Inflammatory macrophage (primary cell): ENCODE results near the gene TNFRSF1B.
"Not testable (repeated sequence)": the region's sequence is repeated elsewhere in the genome, so short reads cannot be mapped to it uniquely, and the experiment has no call there.

Source experiments
- DNase-seq, 2 donors: peaks; one replicate each; pipeline ENCODE4 v3.0.0-alpha.2; 2020 to 2022

The TNFRSF1B gene

GRCh38 chr1:12194666-12195216 lies 27.9 kb downstream of the TNFRSF1B start:
- DNase-seq, result peak; percentile 66 to 75

GRCh38 chr1:12195416-12195815 lies 28.6 kb downstream of the TNFRSF1B start:
- DNase-seq, result no peak

- DNase-seq, result peak; percentile 91 to 93
Observed at GRCh38 chr1:12196641-12197482, 30.1 kb downstream of the TNFRSF1B start.

GRCh38 chr1:12197483-12197880 lies 30.7 kb downstream of the TNFRSF1B start:
- DNase-seq, result no peak

- DNase-seq, result no peak
Observed at GRCh38 chr1:12200208-12200607, 33.4 kb downstream of the TNFRSF1B start.

- DNase-seq, result no peak
Observed at GRCh38 chr1:12201352-12202189, 34.8 kb downstream of the TNFRSF1B start.

GRCh38 chr1:12202190-12202497 lies 35.4 kb downstream of the TNFRSF1B start:
- DNase-seq, result no peak

- DNase-seq, result no peak
Observed at GRCh38 chr1:12202577-12202976, 35.8 kb downstream of the TNFRSF1B start.

GRCh38 chr1:12203216-12204007 lies 36.6 kb downstream of the TNFRSF1B start:
- DNase-seq, result no peak

GRCh38 chr1:12204140-12204539 lies 37.3 kb downstream of the TNFRSF1B start:
- DNase-seq, result no peak

- no peak for DNase-seq
Observed at GRCh38 chr1:12204754-12205658, 38.2 kb downstream of the TNFRSF1B start.

GRCh38 chr1:12206238-12206637 lies 39.4 kb downstream of the TNFRSF1B start:
- no peak for DNase-seq

- DNase-seq, result no peak
Observed at GRCh38 chr1:12206792-12207424, 40.1 kb downstream of the TNFRSF1B start.

GRCh38 chr1:12208271-12208670 lies 41.5 kb downstream of the TNFRSF1B start:
- DNase-seq, result no peak

- peak; percentile 76 to 77 for DNase-seq
Observed at GRCh38 chr1:12208764-12209494, 42.1 kb downstream of the TNFRSF1B start.

GRCh38 chr1:12209495-12209832 lies 42.7 kb downstream of the TNFRSF1B start:
- DNase-seq, result no peak

- no peak for DNase-seq
Observed at GRCh38 chr1:12215118-12215961, 48.5 kb downstream of the TNFRSF1B start.

- no peak for DNase-seq
Observed at GRCh38 chr1:12219800-12220199, 53.0 kb downstream of the TNFRSF1B start.

- peak in 1 of 2 donors; percentile 26 for DNase-seq
Observed at GRCh38 chr1:12220890-12221289, 54.1 kb downstream of the TNFRSF1B start.

- not testable (repeated sequence) for DNase-seq
Observed at GRCh38 chr1:12222700-12223099, 55.9 kb downstream of the TNFRSF1B start.
